Measurements from ENCODE around the gene ASCL5. TPM values are rescaled to one million over a fixed set of nuclear protein-coding genes. Genes with fewer than 3 reads are reported as not detected.
A peak's percentile ranks its signal among the peaks of the same experiment; 100 is the strongest.

The ASCL5 gene
- total and polyA plus RNA-seq, 10 of the 15 experiments (the other 5 are each of a cell fraction or from before 2014, with no cell fraction given), result 0.04 TPM; not detected in 9

DNA sequence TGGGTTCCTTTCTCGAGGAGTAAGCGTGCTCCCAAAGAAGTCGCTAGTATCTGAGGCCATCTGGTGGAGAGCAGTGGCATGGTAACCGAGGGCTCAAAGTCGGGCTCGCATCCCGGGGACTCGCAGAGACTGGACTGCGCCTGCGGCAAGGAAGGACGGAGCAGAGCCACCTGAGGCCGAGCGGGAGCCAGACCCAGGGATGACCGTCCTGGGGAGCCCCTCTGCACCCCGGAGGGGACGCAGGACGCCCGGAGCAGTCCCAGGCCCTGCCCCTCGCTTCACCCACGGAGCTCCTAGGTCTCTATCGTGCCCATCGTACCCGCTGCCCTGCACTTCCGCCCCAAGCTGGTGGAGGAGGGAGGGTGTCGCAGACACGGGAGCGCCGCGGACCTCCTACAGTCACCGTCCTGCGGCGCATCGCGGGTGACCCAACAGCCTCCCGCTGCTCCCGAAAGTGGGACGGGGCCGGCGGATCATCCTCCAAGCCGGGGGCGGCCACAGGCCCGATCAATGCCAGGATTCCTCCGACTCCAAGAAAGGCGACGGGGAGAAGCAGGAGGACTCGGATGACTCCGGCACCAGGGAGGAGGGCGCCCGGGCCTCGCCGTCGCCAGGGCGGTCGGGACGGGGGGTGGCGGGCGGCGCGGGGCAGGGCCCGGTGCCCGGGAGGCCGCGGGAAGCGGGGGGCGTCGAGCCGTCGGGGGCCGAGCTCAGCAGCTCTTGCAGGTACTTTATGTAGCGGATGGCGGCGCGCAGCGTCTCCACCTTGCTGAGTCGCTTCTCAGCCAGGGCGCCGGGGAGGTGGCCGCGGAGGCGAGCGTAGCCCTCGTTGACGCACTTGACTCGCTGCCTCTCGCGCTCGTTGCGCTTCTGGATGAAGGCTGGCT lies 12.5 kb downstream of the ASCL5 start (continued):
- TF ChIP-seq, protein P1, sequence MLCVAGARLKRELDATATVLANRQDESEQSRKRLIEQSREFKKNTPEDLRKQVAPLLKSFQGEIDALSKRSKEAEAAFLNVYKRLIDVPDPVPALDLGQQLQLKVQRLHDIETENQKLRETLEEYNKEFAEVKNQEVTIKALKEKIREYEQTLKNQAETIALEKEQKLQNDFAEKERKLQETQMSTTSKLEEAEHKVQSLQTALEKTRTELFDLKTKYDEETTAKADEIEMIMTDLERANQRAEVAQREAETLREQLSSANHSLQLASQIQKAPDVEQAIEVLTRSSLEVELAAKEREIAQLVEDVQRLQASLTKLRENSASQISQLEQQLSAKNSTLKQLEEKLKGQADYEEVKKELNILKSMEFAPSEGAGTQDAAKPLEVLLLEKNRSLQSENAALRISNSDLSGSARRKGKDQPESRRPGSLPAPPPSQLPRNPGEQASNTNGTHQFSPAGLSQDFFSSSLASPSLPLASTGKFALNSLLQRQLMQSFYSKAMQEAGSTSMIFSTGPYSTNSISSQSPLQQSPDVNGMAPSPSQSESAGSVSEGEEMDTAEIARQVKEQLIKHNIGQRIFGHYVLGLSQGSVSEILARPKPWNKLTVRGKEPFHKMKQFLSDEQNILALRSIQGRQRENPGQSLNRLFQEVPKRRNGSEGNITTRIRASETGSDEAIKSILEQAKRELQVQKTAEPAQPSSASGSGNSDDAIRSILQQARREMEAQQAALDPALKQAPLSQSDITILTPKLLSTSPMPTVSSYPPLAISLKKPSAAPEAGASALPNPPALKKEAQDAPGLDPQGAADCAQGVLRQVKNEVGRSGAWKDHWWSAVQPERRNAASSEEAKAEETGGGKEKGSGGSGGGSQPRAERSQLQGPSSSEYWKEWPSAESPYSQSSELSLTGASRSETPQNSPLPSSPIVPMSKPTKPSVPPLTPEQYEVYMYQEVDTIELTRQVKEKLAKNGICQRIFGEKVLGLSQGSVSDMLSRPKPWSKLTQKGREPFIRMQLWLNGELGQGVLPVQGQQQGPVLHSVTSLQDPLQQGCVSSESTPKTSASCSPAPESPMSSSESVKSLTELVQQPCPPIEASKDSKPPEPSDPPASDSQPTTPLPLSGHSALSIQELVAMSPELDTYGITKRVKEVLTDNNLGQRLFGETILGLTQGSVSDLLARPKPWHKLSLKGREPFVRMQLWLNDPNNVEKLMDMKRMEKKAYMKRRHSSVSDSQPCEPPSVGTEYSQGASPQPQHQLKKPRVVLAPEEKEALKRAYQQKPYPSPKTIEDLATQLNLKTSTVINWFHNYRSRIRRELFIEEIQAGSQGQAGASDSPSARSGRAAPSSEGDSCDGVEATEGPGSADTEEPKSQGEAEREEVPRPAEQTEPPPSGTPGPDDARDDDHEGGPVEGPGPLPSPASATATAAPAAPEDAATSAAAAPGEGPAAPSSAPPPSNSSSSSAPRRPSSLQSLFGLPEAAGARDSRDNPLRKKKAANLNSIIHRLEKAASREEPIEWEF (IDR thresholded peaks at IDR 0.05; ENCODE audit: insufficient replicate concordance, low read depth, low read length), result no peak
- TF ChIP-seq ZZZ3 (IDR thresholded peaks at IDR 0.05; ENCODE audit: control insufficient read depth, insufficient read length, low read depth) (no peak), NBN (IDR thresholded peaks at IDR 0.05) (0 out of 2 replicates have a peak, but pooled peaks have one; percentile 28), EED (IDR thresholded peaks at IDR 0.05; ENCODE audit: low read depth) (0 out of 2 replicates have a peak, but pooled peaks have one; percentile 23), RELA (IDR thresholded peaks at IDR 0.05; ENCODE audit: borderline replicate concordance, partially characterized antibody) (no peak), ZNF24 (IDR thresholded peaks at IDR 0.05) (no peak), TAF1 (IDR thresholded peaks at IDR 0.05; ENCODE audit: borderline replicate concordance, low read depth, low read length) (no peak), SMC3 (IDR thresholded peaks at IDR 0.05; ENCODE audit: borderline replicate concordance, low read length) (peak; percentile 81), SIN3A (IDR thresholded peaks at IDR 0.05; ENCODE audit: low read depth, low read length) (no peak), POLR2AphosphoS2 (IDR thresholded peaks at IDR 0.05; ENCODE audit: low read depth, low read length) (no peak), RUNX3 (IDR thresholded peaks at IDR 0.05; ENCODE audit: low read length) (no peak), HDGF (IDR thresholded peaks at IDR 0.05) (no peak)
- TF ChIP-seq, protein P2, sequence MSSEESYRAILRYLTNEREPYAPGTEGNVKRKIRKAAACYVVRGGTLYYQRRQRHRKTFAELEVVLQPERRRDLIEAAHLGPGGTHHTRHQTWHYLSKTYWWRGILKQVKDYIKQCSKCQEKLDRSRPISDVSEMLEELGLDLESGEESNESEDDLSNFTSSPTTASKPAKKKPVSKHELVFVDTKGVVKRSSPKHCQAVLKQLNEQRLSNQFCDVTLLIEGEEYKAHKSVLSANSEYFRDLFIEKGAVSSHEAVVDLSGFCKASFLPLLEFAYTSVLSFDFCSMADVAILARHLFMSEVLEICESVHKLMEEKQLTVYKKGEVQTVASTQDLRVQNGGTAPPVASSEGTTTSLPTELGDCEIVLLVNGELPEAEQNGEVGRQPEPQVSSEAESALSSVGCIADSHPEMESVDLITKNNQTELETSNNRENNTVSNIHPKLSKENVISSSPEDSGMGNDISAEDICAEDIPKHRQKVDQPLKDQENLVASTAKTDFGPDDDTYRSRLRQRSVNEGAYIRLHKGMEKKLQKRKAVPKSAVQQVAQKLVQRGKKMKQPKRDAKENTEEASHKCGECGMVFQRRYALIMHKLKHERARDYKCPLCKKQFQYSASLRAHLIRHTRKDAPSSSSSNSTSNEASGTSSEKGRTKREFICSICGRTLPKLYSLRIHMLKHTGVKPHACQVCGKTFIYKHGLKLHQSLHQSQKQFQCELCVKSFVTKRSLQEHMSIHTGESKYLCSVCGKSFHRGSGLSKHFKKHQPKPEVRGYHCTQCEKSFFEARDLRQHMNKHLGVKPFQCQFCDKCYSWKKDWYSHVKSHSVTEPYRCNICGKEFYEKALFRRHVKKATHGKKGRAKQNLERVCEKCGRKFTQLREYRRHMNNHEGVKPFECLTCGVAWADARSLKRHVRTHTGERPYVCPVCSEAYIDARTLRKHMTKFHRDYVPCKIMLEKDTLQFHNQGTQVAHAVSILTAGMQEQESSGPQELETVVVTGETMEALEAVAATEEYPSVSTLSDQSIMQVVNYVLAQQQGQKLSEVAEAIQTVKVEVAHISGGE (CRISPR knock-in tag; IDR thresholded peaks at IDR 0.05), result no peak
- TF ChIP-seq, protein P3, sequence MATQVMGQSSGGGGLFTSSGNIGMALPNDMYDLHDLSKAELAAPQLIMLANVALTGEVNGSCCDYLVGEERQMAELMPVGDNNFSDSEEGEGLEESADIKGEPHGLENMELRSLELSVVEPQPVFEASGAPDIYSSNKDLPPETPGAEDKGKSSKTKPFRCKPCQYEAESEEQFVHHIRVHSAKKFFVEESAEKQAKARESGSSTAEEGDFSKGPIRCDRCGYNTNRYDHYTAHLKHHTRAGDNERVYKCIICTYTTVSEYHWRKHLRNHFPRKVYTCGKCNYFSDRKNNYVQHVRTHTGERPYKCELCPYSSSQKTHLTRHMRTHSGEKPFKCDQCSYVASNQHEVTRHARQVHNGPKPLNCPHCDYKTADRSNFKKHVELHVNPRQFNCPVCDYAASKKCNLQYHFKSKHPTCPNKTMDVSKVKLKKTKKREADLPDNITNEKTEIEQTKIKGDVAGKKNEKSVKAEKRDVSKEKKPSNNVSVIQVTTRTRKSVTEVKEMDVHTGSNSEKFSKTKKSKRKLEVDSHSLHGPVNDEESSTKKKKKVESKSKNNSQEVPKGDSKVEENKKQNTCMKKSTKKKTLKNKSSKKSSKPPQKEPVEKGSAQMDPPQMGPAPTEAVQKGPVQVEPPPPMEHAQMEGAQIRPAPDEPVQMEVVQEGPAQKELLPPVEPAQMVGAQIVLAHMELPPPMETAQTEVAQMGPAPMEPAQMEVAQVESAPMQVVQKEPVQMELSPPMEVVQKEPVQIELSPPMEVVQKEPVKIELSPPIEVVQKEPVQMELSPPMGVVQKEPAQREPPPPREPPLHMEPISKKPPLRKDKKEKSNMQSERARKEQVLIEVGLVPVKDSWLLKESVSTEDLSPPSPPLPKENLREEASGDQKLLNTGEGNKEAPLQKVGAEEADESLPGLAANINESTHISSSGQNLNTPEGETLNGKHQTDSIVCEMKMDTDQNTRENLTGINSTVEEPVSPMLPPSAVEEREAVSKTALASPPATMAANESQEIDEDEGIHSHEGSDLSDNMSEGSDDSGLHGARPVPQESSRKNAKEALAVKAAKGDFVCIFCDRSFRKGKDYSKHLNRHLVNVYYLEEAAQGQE (IDR thresholded peaks at IDR 0.05; ENCODE audit: low read depth, low read length), result no peak
- TF ChIP-seq, protein P4, sequence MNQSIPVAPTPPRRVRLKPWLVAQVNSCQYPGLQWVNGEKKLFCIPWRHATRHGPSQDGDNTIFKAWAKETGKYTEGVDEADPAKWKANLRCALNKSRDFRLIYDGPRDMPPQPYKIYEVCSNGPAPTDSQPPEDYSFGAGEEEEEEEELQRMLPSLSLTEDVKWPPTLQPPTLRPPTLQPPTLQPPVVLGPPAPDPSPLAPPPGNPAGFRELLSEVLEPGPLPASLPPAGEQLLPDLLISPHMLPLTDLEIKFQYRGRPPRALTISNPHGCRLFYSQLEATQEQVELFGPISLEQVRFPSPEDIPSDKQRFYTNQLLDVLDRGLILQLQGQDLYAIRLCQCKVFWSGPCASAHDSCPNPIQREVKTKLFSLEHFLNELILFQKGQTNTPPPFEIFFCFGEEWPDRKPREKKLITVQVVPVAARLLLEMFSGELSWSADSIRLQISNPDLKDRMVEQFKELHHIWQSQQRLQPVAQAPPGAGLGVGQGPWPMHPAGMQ (IDR thresholded peaks at IDR 0.05; ENCODE audit: borderline replicate concordance), result no peak
